Activated naive CD4-positive, alpha-beta T cell treated with anti-CD3 and anti-CD28 coated beads, Interleukin-2, amount 50 U/mL, for 24 hours (primary cell): Measurements from ENCODE around the gene NUSAP1.
"Not testable (repeated sequence)": the region's sequence is repeated elsewhere in the genome, so short reads cannot be mapped to it uniquely, and the experiment has no call there.

Source experiments
- H3K27ac Mint-ChIP-seq: one replicate; pipeline ENCODE4 v1.8.0; 2021; ENCODE audit warnings: mild to moderate bottlenecking, mixed read lengths
- H3K27me3 Mint-ChIP-seq: one replicate; pipeline ENCODE4 v1.8.0; 2021; ENCODE audit warnings: mixed read lengths
- H3K36me3 Mint-ChIP-seq: one replicate; pipeline ENCODE4 v1.8.0; 2021; ENCODE audit warnings: mixed read lengths
- H3K4me1 Mint-ChIP-seq: one replicate; pipeline ENCODE4 v1.8.0; 2021; ENCODE audit warnings: mixed read lengths
- H3K4me3 Mint-ChIP-seq: one replicate; pipeline ENCODE4 v1.8.0; 2021; ENCODE audit warnings: mild to moderate bottlenecking, mixed read lengths
- H3K9me3 Mint-ChIP-seq: one replicate; pipeline ENCODE4 v1.8.0; 2021; ENCODE audit warnings: mixed read lengths

NUSAP1 gene

DNA sequence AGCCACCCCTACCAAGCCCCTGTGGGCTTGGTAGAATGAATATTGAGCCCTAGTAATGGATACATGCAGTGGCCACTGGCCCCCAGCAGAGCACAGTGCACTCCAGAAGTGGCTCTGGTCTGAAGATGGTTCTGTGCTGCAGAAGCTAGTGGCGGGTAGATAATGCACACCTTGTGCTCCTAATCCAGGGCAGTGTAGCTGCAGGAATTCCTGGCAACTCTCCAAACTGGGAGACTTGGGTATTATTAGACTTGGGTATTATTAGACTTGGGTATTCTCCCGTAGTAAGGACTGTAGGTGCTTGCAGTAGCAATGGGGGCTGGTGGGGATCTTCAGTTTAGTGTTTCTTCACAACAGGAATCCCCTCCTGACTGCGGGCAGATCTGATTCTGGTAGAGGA is 34.7 kb downstream of the NUSAP1 start:
- Mint-ChIP-seq H3K4me3 (no peak overlapping the region), H3K4me1 (no peaks in the 10 kb centered on the region), H3K9me3 (no peaks in the 10 kb centered on the region), H3K27me3 (no peaks in the 10 kb centered on the region), H3K27ac (no peak overlapping the region), H3K36me3 (peaks cover 2% of the 10 kb centered on the region)

DNA sequence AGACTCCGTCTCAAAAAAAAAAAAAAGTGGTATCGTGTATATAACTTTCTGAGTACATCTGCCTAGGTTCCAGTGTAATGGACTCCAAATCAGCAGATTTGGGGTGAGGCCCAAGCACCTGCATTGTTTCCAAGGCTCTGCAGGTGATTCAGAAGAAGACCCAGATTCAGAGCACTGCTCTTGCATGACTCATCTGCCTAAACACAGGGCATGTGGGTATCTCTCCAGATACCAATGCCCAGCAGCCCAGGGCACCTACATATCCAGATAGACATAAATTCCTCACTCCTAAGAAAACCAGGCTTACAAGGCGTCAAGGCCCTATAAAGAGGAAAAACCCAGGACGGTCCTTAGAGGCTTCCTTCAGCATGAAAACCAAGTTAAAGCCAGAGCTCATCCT is 45.3 kb downstream of the NUSAP1 start:
- Mint-ChIP-seq H3K27ac (no peak overlapping the region), H3K9me3 (no peaks in the 10 kb centered on the region), H3K4me1 (no peaks in the 10 kb centered on the region), H3K27me3 (no peaks in the 10 kb centered on the region), H3K36me3 (no peaks in the 10 kb centered on the region), H3K4me3 (no peak overlapping the region)

DNA sequence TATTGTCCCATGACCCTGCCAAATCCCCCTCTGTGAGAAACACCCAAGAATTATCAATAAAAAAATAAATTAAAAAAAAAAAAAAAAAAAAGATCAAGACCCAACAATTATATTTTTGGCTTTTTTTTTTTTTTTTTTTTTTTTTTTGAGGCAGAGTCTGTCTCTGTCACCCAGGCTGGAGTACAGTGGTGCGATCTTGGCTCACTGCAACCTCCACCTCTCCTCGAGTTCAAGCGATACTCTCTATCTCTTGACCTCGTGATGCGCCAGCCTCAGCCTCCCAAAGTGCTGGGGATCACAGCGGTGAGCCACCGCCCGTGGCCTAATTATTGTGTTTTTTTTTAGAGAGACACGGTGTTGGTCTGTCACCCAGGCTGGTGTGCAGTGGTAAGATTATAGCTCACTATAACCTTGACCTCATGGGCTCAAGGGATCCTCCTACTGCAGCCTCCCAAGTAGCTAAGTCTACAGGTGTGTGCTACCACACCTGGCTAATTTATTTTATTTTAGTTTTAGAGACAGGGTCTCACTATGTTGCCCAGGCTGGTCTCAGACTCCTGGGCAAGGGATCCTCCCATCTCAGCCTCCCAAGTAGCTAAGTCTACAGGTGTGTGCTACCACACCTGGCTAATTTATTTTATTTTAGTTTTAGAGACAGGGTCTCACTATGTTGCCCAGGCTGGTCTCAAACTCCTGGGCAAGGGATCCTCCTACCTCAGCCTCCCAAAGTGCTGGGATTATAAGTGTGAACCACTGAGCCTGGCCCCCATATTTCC is 51.5 kb downstream of the NUSAP1 start:
- H3K27ac Mint-ChIP-seq, H3K4me1 Mint-ChIP-seq, H3K27me3 Mint-ChIP-seq, H3K36me3 Mint-ChIP-seq, H3K9me3 Mint-ChIP-seq, H3K4me3 Mint-ChIP-seq: not testable (repeated sequence)

DNA sequence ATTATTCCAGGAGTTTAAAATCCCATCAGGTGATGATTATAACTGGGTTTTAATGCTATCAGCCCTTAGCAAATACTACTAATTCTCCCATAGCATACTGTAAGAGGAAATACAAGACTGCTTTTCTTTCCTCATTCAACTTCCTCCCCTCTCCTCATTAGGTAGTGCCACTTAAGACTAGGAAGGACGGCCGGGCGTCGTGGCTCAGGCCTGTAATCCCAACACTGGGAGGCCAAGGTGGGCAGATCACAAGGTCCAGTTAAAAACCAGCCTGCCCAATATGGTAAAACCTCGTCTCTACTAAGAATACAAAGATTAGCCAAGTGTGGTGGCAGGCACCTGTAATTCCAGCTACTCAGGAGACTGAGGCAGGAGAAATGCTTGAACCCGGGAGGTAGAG is 55.0 kb downstream of the NUSAP1 start:
- Mint-ChIP-seq H3K4me1 (peaks cover 7% of the 10 kb centered on the region), H3K9me3 (no peaks in the 10 kb centered on the region), H3K36me3 (peaks cover 3% of the 10 kb centered on the region), H3K27ac (no peak overlapping the region), H3K4me3 (no peak overlapping the region), H3K27me3 (no peaks in the 10 kb centered on the region)

DNA sequence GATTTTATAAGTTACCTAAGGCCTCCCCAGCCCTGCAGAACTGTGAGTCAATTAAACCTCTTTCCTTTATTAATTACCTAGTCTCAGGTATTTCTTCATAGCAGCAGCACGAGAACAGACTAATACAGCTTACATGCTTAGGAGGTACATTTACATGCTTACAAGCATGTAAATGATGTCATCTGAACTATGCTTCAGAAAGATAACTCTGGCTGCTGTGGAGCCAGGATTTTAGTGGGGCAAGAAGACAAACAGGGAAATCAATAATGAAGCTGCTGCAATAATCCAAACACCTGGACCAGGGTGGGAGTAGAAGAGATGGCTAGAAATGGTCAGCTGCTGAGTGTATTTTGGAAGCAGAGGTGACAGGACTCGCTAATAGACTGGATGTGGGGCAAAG is 60.0 kb downstream of the NUSAP1 start:
- Mint-ChIP-seq H3K27ac (no peak overlapping the region), H3K27me3 (no peaks in the 10 kb centered on the region), H3K9me3 (no peaks in the 10 kb centered on the region), H3K36me3 (peaks cover 14% of the 10 kb centered on the region), H3K4me1 (peaks cover 29% of the 10 kb centered on the region), H3K4me3 (no peak overlapping the region)

DNA sequence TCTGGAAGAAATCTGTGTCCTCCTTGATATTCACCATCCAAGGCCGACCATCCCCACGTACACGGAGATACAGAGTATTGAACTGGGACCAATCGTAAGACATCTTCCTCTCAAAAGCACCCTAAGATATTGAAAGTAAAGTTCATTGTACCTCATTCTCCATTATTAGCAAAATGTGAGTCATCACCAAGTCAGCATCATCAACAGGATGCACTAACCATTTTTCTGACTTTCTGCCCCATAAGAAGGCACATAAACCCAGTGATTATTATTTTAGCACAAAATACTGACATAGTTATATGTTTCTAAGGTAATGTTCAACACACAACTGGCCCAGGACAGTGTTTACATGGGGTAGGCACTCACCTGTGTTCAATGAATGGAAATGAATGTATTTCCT is 62.2 kb downstream of the NUSAP1 start:
- no peaks in the 10 kb centered on the region for H3K9me3 Mint-ChIP-seq
- peaks cover 14% of the 10 kb centered on the region for H3K36me3 Mint-ChIP-seq
- peak overlapping the region; percentile 19 for H3K27ac Mint-ChIP-seq
- H3K27me3 Mint-ChIP-seq = no peaks in the 10 kb centered on the region
- peaks cover 32% of the 10 kb centered on the region for H3K4me1 Mint-ChIP-seq
- H3K4me3 Mint-ChIP-seq = peak overlapping the region; percentile 48

DNA sequence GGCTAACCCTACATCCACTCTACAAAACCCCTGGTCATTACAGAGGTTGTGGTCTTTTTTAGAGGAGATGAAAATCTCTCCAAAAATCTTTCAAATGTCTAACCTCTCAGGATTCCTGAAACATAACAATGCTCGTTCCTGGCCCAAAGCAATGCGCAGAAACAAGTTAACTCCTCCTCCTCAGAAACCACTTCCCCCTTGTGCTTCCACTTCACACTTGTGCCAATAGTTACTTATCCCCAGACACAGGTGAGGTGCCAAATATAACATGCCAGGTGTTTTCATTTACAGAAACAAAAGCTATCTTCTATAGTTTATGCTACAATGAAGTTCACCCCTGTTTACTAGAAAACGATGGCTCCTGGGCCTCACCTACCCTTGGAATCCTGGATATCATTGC is 63.4 kb downstream of the NUSAP1 start:
- Mint-ChIP-seq H3K36me3 (peaks cover 15% of the 10 kb centered on the region), H3K4me1 (peaks cover 36% of the 10 kb centered on the region), H3K27me3 (no peaks in the 10 kb centered on the region), H3K4me3 (no peak overlapping the region), H3K9me3 (no peaks in the 10 kb centered on the region), H3K27ac (no peak overlapping the region)

DNA sequence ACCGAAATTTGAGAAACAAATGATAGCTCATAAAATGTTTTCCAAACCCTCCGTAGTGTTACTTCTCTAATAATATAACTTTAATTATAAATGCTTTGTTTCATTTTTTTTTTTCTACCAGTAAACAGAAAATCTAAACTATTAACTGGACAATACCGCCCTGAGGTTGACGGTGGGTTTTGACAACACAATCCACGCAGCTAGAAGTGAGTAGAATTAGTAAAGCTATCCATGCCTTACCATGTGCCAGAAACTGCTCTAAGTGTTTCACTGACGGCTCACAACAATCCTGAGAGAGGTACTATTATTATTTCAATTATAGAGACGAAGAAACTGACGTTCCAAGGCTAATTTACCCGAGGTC is 69.2 kb downstream of the NUSAP1 start:
- H3K36me3 Mint-ChIP-seq = peaks cover 3% of the 10 kb centered on the region

DNA sequence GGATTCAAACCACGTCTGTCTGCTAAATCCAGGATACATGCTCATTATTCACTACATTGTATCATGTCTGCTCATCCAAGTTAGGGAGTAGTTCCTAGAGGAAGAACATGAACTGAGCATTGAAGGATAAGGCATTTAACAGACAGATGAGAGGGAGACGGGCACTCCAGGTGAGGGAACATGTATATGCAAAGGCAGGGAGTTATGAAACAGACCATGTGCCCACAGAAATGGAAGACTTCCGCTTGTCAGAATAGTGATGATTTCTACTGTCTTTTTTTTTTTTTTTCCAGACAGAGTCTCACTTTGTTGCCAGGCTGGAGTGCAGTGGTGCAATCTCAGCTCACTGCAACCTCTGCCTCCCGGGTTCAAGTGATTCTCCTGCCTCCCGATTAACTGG is 74.7 kb downstream of the NUSAP1 start:
- Mint-ChIP-seq H3K27ac (no peak overlapping the region), H3K4me1 (peaks cover 14% of the 10 kb centered on the region), H3K4me3 (no peak overlapping the region), H3K9me3 (no peaks in the 10 kb centered on the region), H3K27me3 (no peaks in the 10 kb centered on the region), H3K36me3 (peaks cover 4% of the 10 kb centered on the region)

More for the DNA sequence above, 69.2 kb downstream of the NUSAP1 start:
- no peaks in the 10 kb centered on the region for H3K27me3 Mint-ChIP-seq
- H3K4me1 Mint-ChIP-seq = peaks cover 21% of the 10 kb centered on the region
- H3K4me3 Mint-ChIP-seq = peak overlapping the region; percentile 90
- no peaks in the 10 kb centered on the region for H3K9me3 Mint-ChIP-seq
- H3K27ac Mint-ChIP-seq = peak overlapping the region; percentile 92

DNA sequence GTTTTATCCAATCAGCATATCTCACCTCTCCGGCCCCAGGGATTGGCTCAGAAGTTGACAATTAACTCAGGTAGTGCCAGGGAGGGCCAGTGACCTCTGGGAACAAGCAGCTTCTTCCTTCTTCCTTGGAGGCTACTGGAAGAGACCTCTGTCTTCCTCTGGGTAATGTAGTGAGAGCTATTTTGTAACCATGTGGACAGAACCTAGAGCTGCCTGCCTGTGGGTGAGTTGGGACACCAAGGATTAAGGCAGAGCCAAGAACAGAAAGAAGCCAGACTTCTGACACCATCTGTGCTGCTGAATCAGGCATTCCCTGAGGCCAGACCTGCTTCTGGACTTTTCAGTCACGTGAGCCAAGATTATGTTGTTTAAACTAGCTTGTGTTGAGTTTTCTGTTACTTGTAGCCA is 75.6 kb downstream of the NUSAP1 start:
- H3K9me3 Mint-ChIP-seq = no peaks in the 10 kb centered on the region
- H3K27me3 Mint-ChIP-seq = no peaks in the 10 kb centered on the region
- no peak overlapping the region for H3K4me3 Mint-ChIP-seq
- peaks cover 4% of the 10 kb centered on the region for H3K36me3 Mint-ChIP-seq
- peaks cover 10% of the 10 kb centered on the region for H3K4me1 Mint-ChIP-seq
- H3K27ac Mint-ChIP-seq = no peak overlapping the region

DNA sequence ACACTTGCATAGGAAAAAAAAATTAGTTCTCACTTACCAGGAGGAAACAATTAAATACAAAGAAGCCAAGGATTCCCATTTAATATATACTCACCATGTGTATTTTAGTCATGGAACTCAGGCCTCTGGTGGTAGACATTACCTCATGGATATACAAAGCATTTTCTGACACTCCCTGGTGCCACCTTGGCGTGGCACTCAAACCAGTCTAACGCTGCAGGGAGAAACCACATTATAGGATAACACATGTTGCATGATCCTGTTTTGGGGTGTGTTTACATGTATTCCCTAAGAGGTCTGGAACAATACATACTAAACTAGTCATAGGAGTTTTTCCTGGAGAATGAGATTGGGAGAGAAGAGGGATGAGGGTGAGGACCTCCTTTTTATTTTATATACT is 78.3 kb downstream of the NUSAP1 start:
- H3K27me3 Mint-ChIP-seq = no peaks in the 10 kb centered on the region
- H3K27ac Mint-ChIP-seq = no peak overlapping the region
- H3K4me1 Mint-ChIP-seq = peaks cover 11% of the 10 kb centered on the region
- peaks cover 6% of the 10 kb centered on the region for H3K36me3 Mint-ChIP-seq
- H3K4me3 Mint-ChIP-seq = no peak overlapping the region
- H3K9me3 Mint-ChIP-seq = no peaks in the 10 kb centered on the region

DNA sequence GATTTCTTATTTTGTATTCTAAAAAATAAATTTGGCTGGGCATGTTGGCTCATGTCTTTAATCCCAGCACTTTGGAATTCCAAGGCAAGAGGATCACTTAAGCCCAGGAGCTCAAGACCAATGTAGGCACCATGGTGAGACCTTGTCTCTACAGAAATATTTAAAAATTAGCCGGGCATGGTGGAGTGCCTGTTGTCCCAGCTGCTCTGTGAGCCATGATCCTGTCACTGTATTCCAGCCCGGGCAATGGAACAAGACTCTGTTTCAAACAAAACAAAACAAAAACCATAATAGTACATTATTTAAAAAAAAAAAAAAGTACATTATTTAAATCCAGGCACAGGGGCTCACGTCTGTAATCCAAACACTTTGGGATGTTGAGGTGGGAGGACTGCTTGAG is 78.8 kb downstream of the NUSAP1 start:
- Mint-ChIP-seq H3K9me3 (no peaks in the 10 kb centered on the region), H3K27ac (no peak overlapping the region), H3K4me3 (no peak overlapping the region), H3K27me3 (no peaks in the 10 kb centered on the region), H3K36me3 (peaks cover 6% of the 10 kb centered on the region), H3K4me1 (peaks cover 15% of the 10 kb centered on the region)

DNA sequence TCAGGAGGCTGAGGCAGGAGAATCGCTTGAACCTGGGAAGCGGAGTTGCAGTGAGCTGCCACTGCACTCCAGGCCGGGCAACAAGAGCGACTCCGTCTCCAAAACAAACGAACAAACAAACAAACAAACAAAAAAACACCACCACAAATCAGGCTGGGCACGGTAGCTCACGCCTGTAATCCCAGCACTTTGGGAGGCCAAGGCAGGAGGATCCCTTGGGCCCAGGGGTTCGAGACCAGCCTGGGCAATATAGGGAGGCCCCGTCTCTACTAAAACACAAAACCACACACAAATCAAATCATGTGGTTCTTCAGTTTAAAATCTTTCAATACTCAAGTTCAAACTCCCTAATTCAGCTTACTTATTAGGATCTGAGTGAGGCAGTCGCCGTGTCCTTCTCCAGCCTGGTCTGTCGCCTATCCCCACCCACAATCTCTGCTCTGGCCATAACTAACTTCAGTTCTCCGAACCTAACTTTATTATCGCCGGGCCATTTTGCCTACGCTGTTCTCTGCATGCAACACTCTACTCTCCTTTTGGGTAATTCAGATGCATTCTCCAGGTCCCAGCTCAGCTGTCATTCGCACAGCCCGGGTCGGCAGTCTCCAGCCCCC is 83.6 kb downstream of the NUSAP1 start:
- Mint-ChIP-seq H3K4me1 (peaks cover 50% of the 10 kb centered on the region), H3K36me3 (peaks cover 3% of the 10 kb centered on the region), H3K27ac (peak overlapping the region; percentile 97), H3K27me3 (no peaks in the 10 kb centered on the region), H3K4me3 (peak overlapping the region; percentile 98), H3K9me3 (no peaks in the 10 kb centered on the region)

DNA sequence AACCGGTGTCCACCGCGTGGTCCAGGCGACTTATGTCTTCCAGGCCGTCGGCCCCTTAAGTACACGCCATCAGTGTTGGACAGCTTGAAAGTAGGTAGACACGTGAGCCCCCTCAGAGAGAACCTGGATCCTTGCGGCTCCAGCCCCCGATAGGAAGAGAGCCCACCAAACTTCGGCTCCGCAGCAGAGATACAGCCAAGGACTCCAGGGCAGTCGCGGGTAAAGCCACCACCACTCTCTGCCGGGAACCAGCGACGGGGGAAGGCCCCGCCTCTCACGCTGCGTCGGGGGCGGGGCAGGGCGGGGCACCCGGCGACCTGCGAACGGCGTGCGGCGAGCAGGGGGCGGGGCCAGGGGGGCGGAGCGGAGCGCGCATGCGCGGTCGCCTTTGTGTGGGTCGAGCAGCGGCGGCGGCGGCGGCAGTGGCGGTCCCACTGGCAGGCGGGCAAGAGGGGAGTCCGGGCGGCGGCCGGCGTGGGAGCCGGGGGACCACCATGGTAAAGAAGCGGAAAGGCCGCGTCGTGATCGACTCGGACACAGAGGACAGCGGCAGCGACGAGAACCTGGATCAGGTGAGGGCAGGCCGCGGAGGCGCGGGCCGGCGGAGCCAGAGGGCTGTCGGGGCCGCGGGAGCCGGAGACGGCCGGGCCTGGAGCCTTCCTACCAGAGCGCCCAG is 84.2 kb downstream of the NUSAP1 start, which contains the start of gene RTF1:
Gene RTF1, plus strand, starts transcription at position 354 of the 676 bp plus-strand sequence. Its CDS starts 21 bp downstream, at position 375.
- Mint-ChIP-seq H3K4me1 (peaks cover 50% of the 10 kb centered on the region), H3K36me3 (peaks cover 3% of the 10 kb centered on the region), H3K27ac (peak within 1 kb of the TSS; percentile 97), H3K27me3 (no peaks in the 10 kb centered on the region), H3K9me3 (no peaks in the 10 kb centered on the region), H3K4me3 (peak within 1 kb of the TSS; percentile 98)

DNA sequence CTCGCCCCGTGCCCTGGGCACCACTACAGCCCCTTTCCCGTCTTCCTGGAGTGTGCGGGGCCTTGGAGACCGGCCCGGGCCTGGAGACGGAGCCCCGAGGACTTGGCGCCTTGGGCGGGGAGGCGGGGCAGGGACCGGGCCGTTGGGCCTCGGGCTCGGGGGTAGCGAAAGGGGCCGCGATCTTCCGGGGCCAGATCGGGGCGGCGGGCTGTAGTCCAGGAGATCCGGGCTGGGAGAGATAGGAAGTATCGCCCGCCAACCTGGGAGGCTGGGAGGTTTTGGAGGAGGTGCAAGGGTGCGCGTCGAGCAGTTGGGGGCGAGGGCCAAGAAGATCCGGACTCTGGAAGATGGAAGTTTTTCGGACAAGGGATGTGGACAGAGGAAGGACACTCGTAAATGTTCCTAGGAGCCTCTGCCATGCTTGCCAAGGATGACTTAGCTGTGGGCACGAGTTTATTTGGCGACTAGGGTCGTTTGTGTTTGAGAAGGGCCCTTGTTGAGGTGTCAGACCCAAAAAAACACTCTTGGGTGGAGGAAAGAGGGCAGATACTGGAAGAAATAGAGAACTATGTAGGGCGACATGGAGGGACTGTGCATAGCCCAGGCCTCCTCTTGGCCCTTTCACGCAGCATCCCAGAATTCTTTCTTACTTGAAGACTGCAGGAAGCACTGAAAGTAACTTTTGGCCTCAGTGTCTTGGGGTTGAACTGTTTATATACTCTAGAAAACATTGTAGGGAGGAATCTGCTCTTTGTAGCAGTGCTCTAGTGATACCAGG is 84.9 kb downstream of the NUSAP1 start:
- no peaks in the 10 kb centered on the region for H3K9me3 Mint-ChIP-seq
- H3K27ac Mint-ChIP-seq = peak overlapping the region; percentile 67
- H3K4me3 Mint-ChIP-seq = peak overlapping the region; percentile 98
- peaks cover 3% of the 10 kb centered on the region for H3K36me3 Mint-ChIP-seq
- no peaks in the 10 kb centered on the region for H3K27me3 Mint-ChIP-seq
- peaks cover 54% of the 10 kb centered on the region for H3K4me1 Mint-ChIP-seq
